Transverse colon (tissue), 4 donors: ENCODE results near the gene AKAP13. TPM values are rescaled to one million over a fixed set of nuclear protein-coding genes. Genes with fewer than 3 reads are reported as not detected.

ENCODE experiments used
- DNase-seq: peaks from one replicate; pipeline ENCODE4 v3.0.0-alpha.2; 2019
- H3K27ac ChIP-seq, 4 donors: fragments of 200-600 bp; sonication (generic); 2 replicates each; pipeline ENCODE4 v1.5.1; 2016 to 2018; ENCODE audit warnings: inconsistent platforms in 4 of 4
- H3K27me3 ChIP-seq: fragments of 200-600 bp; sonication (generic); 2 replicates; pipeline ENCODE4 v1.5.1; 2017; ENCODE audit warnings: inconsistent platforms
- H3K36me3 ChIP-seq, 4 donors: fragments of 200-600 bp; sonication (generic); 2 replicates each; pipeline ENCODE4 v1.5.1; 2017 to 2019; ENCODE audit warnings: inconsistent platforms in 4 of 4
- H3K4me1 ChIP-seq, 4 donors: fragments of 200-600 bp; sonication (generic); 2 replicates each; pipeline ENCODE4 v1.5.1; 2017 to 2020; ENCODE audit warnings: inconsistent platforms in 4 of 4
- H3K4me3 ChIP-seq, 4 donors: fragments of 200-600 bp; sonication (generic); 1 replicate in 1 of 4; 2 replicates in 3 of 4; pipeline versions ENCODE4 v1.5.1 to v1.6.1; 2017 to 2019; ENCODE audit warnings: inconsistent platforms in 4 of 4
- H3K9me3 ChIP-seq, 2 donors: fragments of 200-600 bp; sonication (generic); 2 replicates each; pipeline ENCODE4 v1.5.1; 2017 to 2019; ENCODE audit warnings: inconsistent platforms in 2 of 2
- CTCF ChIP-seq, 5 experiments: fragments of 200-600 bp in 3 of 5; fragments of 450-650 bp in 2 of 5; sonication (generic) in 3 of 5; IDR thresholded peaks; 1 replicate in 2 of 5; 2 replicates in 3 of 5; pipeline ENCODE4 v1.5.1; 2016 to 2017; ENCODE audit warnings: antibody characterized with exemption in 5 of 5, inconsistent platforms in 3 of 5, mild to moderate bottlenecking in 2 of 5, moderate library complexity in 1 of 5
- EP300 ChIP-seq: sonication (generic); formaldehyde crosslinking; IDR thresholded peaks from one replicate; pipeline ENCODE4 v1.6.1; 2017; ENCODE audit warnings: antibody characterized with exemption, low read depth
- POLR2A ChIP-seq: fragments of 450-650 bp; IDR thresholded peaks from one replicate; pipeline ENCODE4 v1.6.1; 2016; ENCODE audit warnings: antibody characterized with exemption, mild to moderate bottlenecking, moderate library complexity
- POLR2AphosphoS5 ChIP-seq, 3 donors: sonication (generic); formaldehyde crosslinking; IDR thresholded peaks; one replicate each; pipeline ENCODE4 v1.6.1; 2016; ENCODE audit warnings: antibody characterized with exemption in 3 of 3
- WGBS, 2 donors: methylation state at CpG; one replicate each; pipeline ENCODE4 v1.1.5; 2018; ENCODE audit warnings: low coverage in 1 of 2; 5-methylcytosine and 5-hydroxymethylcytosine counted together
- in situ Hi-C, 4 donors: fragments of 200-750 bp; cut with MboI; loops; one replicate each; pipeline versions ENCODE4 v1.15.0 to v1.15.1; 2017; ENCODE audit warnings: low sequenced_read_pairs in 3 of 4, low pct_ligation_motif_present in 1 of 4, low pct_unique_long_range_greater_than_20kb in 1 of 4
- intact Hi-C: fragments of 100-400 bp; cut with DNase I; formaldehyde crosslinking; loops from one replicate; pipeline ENCODE4 v1.15.1; 2023; ENCODE audit warnings: low total_unique reads
- total RNA-seq, 4 donors: library from RNA; depleted of rRNA; stranded (reverse); fragments of >200 nt; gene quantifications; one replicate each; pipeline ENCODE4 v1.1.0, GENCODE V29; 2016

Gene AKAP13
- total RNA-seq, 4 donors from 2014 or later = 206 to 291 (median 214) TPM

DNA sequence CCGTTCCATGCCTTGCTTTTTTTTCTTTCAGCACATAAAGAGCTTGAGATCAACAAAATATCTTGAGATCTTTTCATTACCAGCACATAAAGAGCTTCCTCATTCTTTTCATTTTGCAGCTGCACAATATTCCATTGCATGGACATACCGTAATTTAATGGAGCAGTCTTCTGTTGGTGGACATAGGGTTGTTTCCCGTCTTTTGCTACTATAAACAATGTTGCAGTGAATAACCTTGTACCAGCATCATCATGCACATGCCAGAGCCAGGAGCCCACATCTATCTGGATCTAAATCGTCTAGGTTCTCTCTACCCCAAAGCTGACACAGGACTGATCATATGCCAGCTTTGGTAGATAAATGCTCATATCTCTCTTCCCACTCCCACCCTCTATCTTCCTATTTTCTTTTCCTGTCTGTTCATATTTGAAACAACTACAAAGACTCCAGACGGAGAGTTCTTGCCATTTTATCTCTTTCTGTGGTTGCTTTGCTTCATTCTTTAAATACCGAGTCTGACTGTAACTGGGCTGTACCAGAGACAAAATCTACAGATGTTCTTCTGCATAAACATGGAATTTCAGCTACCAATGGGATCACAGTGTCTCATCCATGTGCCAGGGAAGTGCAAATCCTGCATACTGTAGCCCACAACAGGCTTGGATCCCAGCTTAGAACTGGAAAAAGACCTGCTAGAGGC, 47.1 kb upstream of the AKAP13 start:
- no peak for TF ChIP-seq POLR2AphosphoS5 (IDR thresholded peaks at IDR 0.05)
- no peak for TF ChIP-seq POLR2A
- TF ChIP-seq EP300 = no peak
- TF ChIP-seq CTCF (IDR thresholded peaks at IDR 0.05) = no peak
- Histone ChIP-seq H3K9me3 (no peaks in the 10 kb centered on the region), H3K36me3 (no peaks in the 10 kb centered on the region), H3K27me3 (no peaks in the 10 kb centered on the region), H3K4me3 (no peak overlapping the region), H3K27ac (peak overlapping the region in 1 of 4 donors; percentile 19), H3K4me1 (peaks cover 10 to 37% (median 22%) of the 10 kb centered on the region in 4 donors)
- in situ Hi-C loops = loop anchor here in 2 of 4 donors (10.0 to 25.0 kb wide), 2 partner anchors 82 to 154 kb away; no protein-coding TSS in a partner anchor
- WGBS, 2 donors = 78 to 91% methylated on average over 5 to 6 of the region's 6 CpGs
- DNase-seq = no peak
- intact Hi-C loops = no loop called here

DNA sequence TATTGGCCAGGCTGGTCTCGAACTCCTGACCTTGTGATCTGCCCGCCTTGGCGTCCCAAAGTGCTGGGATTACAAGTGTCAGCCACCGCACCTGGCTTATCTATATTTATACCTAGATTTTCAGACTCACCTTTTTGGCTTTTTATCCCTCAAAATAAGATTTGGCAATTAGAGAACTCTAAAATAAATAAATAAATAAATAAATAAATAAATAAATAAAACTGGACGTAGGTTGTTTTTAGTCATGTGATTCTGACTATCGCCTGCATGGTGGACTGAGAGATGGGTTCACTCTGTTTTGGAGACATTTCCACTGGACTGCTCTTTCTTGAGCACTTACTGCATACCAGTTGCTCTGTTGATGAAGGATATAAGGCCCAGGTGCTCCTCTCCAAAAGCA, 46.2 kb upstream of the AKAP13 start:
- intact Hi-C loops (no loop called here), in situ Hi-C loops (loop anchor here in 2 of 4 donors (10.0 to 25.0 kb wide), 2 partner anchors 81 to 153 kb away; no protein-coding TSS in a partner anchor)
- peaks cover 10 to 35% (median 22%) of the 10 kb centered on the region in 4 donors for H3K4me1 ChIP-seq
- H3K4me3 ChIP-seq = no peak overlapping the region
- WGBS, 2 donors = 96% methylated on average over 3 to 6 of the region's 6 CpGs
- no peaks in the 10 kb centered on the region for H3K36me3 ChIP-seq
- no peak for DNase-seq
- H3K27me3 ChIP-seq = no peaks in the 10 kb centered on the region
- no peak for TF ChIP-seq POLR2AphosphoS5 (IDR thresholded peaks at IDR 0.05)
- TF ChIP-seq POLR2A = no peak
- TF ChIP-seq EP300 = no peak
- no peak for TF ChIP-seq CTCF (IDR thresholded peaks at IDR 0.05)
- H3K9me3 ChIP-seq = no peaks in the 10 kb centered on the region
- H3K27ac ChIP-seq = no peak overlapping the region

- TF ChIP-seq POLR2A (peak; percentile 24), POLR2AphosphoS5 (IDR thresholded peaks at IDR 0.05) (peak in 1 of 3 donors; percentile 66), EP300 (no peak), CTCF (IDR thresholded peaks at IDR 0.05) (peak in 2 of 5 experiments; percentile 15 to 38)
- Histone ChIP-seq H3K27ac (peak overlapping the region; percentile 61 to 78 (median 74)), H3K36me3 (no peaks in the 10 kb centered on the region), H3K9me3 (no peaks in the 10 kb centered on the region), H3K4me1 (peaks cover 10 to 31% (median 20%) of the 10 kb centered on the region in 4 donors), H3K27me3 (no peaks in the 10 kb centered on the region), H3K4me3 (peak overlapping the region in 1 of 4 donors; percentile 21)
- 49 to 62% methylated on average over 8 to 13 of the region's 13 CpGs for WGBS, 2 donors
- in situ Hi-C loops = loop anchor here in 2 of 4 donors (10.0 to 25.0 kb wide), 2 partner anchors 79 to 152 kb away; no protein-coding TSS in a partner anchor
- intact Hi-C loops = no loop called here
- peak; percentile 54 for DNase-seq
Observed at GRCh38 chr15:85335193-85335942, 45.0 kb upstream of the AKAP13 start.

GRCh38 chr15:85336880-85337279, 43.5 kb upstream of the AKAP13 start:
- in situ Hi-C loops = loop anchor here in 2 of 4 donors (10.0 to 25.0 kb wide), 2 partner anchors 78 to 150 kb away; no protein-coding TSS in a partner anchor

More at GRCh38 chr15:85336880-85337279, 43.5 kb upstream of the AKAP13 start:
- TF ChIP-seq EP300 (no peak), CTCF (IDR thresholded peaks at IDR 0.05) (no peak), POLR2A (no peak), POLR2AphosphoS5 (IDR thresholded peaks at IDR 0.05) (no peak)
- no peak for DNase-seq
- no peak overlapping the region for H3K27ac ChIP-seq
- no peak overlapping the region for H3K4me3 ChIP-seq
- H3K27me3 ChIP-seq = no peaks in the 10 kb centered on the region
- H3K9me3 ChIP-seq = no peaks in the 10 kb centered on the region
- H3K4me1 ChIP-seq = peaks cover 4 to 17% (median 6%) of the 10 kb centered on the region in 4 donors
- whole genome bisulfite sequencing, 2 donors = 69 to 83% methylated on average over 3 to 5 of the region's 5 CpGs
- H3K36me3 ChIP-seq = no peaks in the 10 kb centered on the region
- intact Hi-C loops = no loop called here
